ENCODE results near the gene KIF26A.

GRCh38 chr14:104203071-104203425, 64.7 kb downstream of the KIF26A start:
- TF ChIP-seq CTCF (IDR thresholded peaks at IDR 0.05) (no peak), POLR2AphosphoS5 (IDR thresholded peaks at IDR 0.05) (no peak), POLR2A (IDR thresholded peaks at IDR 0.05) (no peak), EP300 (IDR thresholded peaks at IDR 0.05) (no peak)
